Fibroblast of pulmonary artery (primary cell): ENCODE measurements around the gene LAPTM5.

ENCODE experiments used
- DNase-seq: peaks from one replicate; pipeline ENCODE4 v3.0.0-alpha.2; 2010; ENCODE audit warnings: low read depth
- H3K4me3 ChIP-seq: replicated peaks from 2 replicates; pipeline ENCODE4 v1.5.1; 2011; ENCODE audit warnings: low read depth, mild to moderate bottlenecking, control low read depth, low read length, moderate library complexity
- TF ChIP-seq, protein P1 (sequence below): IDR thresholded peaks from 2 replicates; pipeline ENCODE4 v1.5.1; 2011; ENCODE audit warnings: mild to moderate bottlenecking, control low read depth, low read length, inconsistent platforms; ENCODE audit errors: missing control alignments

LAPTM5 gene

DNA sequence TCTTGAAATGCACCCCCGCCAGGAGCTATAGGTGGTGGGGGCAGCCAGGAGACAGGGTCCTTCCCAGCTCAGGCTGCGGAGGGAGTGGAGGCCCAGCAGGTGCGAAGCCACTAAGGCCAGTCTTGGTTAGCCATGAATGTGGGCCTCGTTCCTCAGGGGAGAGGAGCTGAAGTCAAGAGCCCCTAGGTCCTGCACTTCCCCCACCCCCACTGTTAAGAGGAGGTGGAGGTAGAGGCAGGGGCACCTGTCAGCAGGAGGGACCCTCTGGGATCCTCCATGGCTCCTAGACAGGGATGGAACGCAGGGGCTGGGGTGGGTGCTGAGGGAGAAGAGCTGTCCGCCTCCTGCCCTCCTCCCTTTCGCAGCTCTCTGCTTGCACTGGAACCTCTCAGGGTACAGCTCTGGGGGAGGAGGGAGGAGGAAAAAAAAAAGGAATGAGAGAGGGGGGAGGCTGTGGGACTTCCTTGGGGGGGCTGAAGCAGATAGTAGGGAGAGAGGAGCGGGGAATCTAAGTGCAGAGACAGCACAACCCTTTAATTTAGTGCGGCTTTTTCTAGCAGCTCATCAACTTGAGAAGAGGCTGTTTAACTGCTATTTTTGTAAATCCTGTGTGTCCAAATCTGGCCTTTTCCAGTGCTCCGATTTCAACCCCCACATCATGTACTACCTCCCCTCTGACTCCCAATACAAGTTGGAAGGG, 71.2 kb downstream of the LAPTM5 start:
- TF ChIP-seq, protein P1, sequence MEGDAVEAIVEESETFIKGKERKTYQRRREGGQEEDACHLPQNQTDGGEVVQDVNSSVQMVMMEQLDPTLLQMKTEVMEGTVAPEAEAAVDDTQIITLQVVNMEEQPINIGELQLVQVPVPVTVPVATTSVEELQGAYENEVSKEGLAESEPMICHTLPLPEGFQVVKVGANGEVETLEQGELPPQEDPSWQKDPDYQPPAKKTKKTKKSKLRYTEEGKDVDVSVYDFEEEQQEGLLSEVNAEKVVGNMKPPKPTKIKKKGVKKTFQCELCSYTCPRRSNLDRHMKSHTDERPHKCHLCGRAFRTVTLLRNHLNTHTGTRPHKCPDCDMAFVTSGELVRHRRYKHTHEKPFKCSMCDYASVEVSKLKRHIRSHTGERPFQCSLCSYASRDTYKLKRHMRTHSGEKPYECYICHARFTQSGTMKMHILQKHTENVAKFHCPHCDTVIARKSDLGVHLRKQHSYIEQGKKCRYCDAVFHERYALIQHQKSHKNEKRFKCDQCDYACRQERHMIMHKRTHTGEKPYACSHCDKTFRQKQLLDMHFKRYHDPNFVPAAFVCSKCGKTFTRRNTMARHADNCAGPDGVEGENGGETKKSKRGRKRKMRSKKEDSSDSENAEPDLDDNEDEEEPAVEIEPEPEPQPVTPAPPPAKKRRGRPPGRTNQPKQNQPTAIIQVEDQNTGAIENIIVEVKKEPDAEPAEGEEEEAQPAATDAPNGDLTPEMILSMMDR: no peak

DNA sequence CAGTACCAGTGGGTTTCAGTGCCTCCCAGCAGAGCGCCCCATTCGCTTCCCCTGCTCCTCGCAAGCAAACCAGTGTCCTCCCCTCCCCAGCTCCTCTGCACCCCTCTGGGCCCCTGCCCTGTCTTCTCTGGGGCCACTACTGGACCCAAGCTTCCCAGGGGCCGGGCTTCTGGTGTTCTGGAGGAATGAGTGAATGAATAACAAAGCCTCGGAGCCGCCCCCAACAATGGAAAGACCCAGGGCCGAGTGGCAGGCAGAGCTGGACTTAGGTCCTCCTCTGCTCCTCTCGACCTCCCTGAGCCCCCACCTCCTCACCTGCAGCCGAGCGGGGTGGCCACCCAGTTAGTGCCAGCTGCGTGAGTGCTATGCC, 71.8 kb downstream of the LAPTM5 start:
- DNase-seq: no peak
- TF ChIP-seq, protein P1: no peak
- H3K4me3 ChIP-seq: no peak overlapping the region

More for the DNA sequence above, 71.2 kb downstream of the LAPTM5 start:
- DNase-seq: no peak
- no peak overlapping the region for H3K4me3 ChIP-seq

DNA sequence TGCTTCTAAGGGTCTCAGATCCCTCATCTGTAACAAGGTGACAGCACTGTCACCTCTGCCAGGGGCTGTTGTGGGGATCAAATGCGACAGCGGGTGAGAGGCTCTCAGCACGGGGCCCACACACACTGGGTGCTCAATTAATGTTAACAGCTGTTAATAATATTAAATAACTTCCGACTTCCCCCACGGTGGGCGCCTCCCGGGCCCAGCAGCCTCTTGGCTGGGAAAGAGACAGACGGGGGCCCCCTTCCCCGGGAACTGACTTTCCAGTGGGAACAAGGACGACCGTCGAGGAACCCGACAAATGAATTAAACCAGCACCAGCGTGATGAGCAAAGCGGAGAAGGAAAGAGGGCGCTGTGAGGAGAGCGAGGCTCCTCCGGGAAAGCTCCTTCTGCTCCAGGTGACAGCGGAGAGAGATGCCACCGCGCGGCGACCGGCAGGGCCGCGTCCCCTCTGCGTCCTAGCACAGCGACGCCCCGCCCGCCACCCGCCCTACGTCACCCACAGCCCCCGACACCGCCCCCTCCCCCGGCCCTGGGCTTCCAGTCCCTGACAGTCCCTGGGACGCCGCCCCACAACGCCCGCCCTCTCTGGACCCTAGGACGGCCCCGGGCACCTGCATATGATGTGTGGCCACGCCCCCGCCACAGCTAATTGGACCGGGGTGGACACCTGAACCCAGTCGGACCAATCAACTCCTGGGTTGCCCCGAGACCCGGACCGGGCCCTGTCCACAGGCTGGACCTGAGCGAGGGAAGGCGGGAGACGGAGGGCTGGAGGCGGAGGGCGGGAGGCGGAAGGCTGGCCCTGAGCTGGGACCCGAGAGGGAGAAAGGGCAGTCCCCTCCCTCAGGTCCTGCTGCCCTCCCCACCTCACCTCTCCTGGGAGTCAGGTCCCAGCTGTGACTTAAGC, 72.4 kb downstream of the LAPTM5 start:
- no peak overlapping the region for H3K4me3 ChIP-seq
- DNase-seq: no peak
- TF ChIP-seq, protein P1: no peak

DNA sequence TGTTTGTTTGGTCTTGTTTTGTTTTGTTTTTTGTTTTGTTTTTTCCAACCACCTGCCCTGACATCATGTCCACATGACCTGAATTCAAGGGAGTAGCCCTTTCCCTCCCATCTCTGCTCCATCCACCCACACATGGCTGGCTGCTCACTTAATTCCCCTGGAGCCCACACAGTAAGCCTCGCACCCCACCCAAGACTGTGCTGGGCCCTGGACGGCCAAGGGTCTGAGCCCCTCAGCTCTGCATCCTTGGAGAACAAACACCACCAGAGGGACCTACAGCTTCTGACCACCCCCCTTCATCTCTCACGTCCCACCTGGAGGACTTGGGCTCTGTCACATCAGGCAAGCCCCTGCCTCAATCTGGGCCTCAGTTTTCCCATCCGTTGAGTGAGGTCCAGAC, 73.3 kb downstream of the LAPTM5 start:
- TF ChIP-seq, protein P1: no peak
- H3K4me3 ChIP-seq: no peak overlapping the region
- DNase-seq: no peak

DNA sequence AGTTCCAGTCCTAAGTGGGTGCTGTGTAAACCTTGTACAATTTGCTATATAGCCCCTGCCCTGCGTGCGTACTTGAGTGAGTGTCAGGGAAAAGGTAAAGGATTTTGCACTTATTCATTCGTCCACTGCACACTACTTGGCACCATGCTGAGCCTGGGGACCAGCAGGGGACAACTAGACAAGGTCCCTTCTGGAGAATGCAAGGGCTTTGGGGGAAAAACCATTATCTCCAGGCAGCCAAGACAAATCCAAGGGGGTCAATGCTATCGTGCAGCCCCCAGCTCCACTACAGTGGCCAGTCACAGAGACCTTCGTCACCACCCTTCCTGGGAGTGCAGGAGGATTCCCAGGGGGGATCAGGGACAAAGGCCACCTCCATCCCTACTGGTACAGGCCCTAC, 73.9 kb downstream of the LAPTM5 start:
- no peak overlapping the region for H3K4me3 ChIP-seq
- DNase-seq: no peak

More for the DNA sequence above, 73.9 kb downstream of the LAPTM5 start:
- TF ChIP-seq, protein P1: no peak
